Breast epithelium (tissue), 3 donors: ENCODE data around the gene TVP23C.

Experiments
- POLR2AphosphoS5 ChIP-seq, 3 donors: sonication (generic); formaldehyde crosslinking; IDR thresholded peaks; one replicate each; pipeline ENCODE4 v1.6.1; 2017; ENCODE audit warnings: antibody characterized with exemption in 3 of 3
- TF ChIP-seq, protein P1 (sequence below), 3 donors: fragments of 450-650 bp; IDR thresholded peaks; one replicate each; pipeline ENCODE4 v1.5.1; 2016 to 2017; ENCODE audit warnings: antibody characterized with exemption in 3 of 3, mild to moderate bottlenecking in 3 of 3, moderate library complexity in 3 of 3

DNA sequence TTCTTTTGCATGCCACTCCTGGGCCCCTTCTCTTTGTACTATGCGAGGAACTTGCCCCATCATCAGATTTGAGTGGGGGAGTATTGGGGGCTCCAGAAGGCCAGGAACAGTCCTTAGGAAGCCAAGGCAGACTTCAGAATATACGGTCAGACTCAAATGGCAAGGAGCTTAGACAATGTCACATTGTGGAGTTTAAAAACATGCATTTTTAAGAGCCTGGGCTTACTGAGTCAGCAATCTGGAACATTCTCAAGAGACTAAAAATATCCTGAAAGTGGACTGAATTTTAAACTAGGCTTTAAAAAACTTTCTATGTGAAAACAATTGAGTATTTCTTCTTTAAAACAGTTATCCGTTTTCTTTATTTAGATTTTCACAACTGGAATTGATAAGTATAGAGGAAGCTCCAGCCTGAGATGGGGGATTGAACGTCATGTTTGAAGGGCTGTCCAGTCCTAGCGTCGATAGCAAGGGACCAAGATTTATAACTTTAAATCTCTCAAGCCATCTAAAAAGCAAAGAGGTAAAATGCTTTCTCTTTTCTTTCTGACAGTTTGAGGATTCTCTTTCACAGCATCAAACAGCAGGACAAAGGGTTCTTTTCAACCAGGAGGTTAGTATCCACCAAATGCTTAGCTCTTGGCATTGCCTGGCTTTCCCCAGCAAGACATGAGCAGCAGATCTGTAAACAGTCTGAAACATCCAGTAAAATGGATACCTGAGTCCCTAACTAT is 50.1 kb downstream of the TVP23C start:
- TF ChIP-seq, protein P1, sequence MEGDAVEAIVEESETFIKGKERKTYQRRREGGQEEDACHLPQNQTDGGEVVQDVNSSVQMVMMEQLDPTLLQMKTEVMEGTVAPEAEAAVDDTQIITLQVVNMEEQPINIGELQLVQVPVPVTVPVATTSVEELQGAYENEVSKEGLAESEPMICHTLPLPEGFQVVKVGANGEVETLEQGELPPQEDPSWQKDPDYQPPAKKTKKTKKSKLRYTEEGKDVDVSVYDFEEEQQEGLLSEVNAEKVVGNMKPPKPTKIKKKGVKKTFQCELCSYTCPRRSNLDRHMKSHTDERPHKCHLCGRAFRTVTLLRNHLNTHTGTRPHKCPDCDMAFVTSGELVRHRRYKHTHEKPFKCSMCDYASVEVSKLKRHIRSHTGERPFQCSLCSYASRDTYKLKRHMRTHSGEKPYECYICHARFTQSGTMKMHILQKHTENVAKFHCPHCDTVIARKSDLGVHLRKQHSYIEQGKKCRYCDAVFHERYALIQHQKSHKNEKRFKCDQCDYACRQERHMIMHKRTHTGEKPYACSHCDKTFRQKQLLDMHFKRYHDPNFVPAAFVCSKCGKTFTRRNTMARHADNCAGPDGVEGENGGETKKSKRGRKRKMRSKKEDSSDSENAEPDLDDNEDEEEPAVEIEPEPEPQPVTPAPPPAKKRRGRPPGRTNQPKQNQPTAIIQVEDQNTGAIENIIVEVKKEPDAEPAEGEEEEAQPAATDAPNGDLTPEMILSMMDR (IDR thresholded peaks at IDR 0.05): no peak
- TF ChIP-seq POLR2AphosphoS5 (IDR thresholded peaks at IDR 0.05): no peak
